Progenitor cell of endocrine pancreas (in vitro differentiated cells): ENCODE measurements around the gene BMP5. TPM values are rescaled to one million over a fixed set of nuclear protein-coding genes. Genes with fewer than 3 reads are reported as not detected.

Experiments used
- DNase-seq: peaks from one replicate; pipeline ENCODE4 v3.0.0; 2021; ENCODE audit warnings: low spot score; ENCODE audit not compliant: unreplicated experiment
- H3K27ac Mint-ChIP-seq: 2 replicates; pipeline ENCODE4 v1.8.0; 2021; ENCODE audit warnings: mild to moderate bottlenecking, moderate library complexity, mixed read lengths
- H3K27me3 Mint-ChIP-seq: 2 replicates; pipeline ENCODE4 v1.8.0; 2021; ENCODE audit warnings: mixed read lengths
- H3K36me3 Mint-ChIP-seq: 2 replicates; pipeline ENCODE4 v1.8.0; 2022; ENCODE audit warnings: mixed read lengths; ENCODE audit not compliant: insufficient read depth
- H3K4me1 Mint-ChIP-seq: 2 replicates; pipeline ENCODE4 v1.8.0; 2021; ENCODE audit warnings: low read depth, mixed read lengths
- H3K4me3 Mint-ChIP-seq: 2 replicates; pipeline ENCODE4 v1.8.0; 2021; ENCODE audit warnings: low read depth, mild to moderate bottlenecking, moderate library complexity, mixed read lengths
- H3K9me3 Mint-ChIP-seq: 2 replicates; pipeline ENCODE4 v1.8.0; 2021; ENCODE audit warnings: low read depth, mixed read lengths
- CTCF ChIP-seq: fragments of 200-600 bp; sonication (generic); IDR thresholded peaks from one replicate; pipeline ENCODE4 v1.5.0; 2021; ENCODE audit warnings: antibody characterized with exemption, mild to moderate bottlenecking; ENCODE audit not compliant: unreplicated experiment
- total RNA-seq: library from RNA; stranded (reverse); gene quantifications from 2 replicates; pipeline ENCODE4 v1.2.1, GENCODE V29; 2021

BMP5 gene
- total RNA-seq, 1 donor from 2014 or later: 0.91 TPM

GRCh38 chr6:55774286-55775028 is 100.9 kb downstream of the BMP5 start:
- H3K27me3 Mint-ChIP-seq: no peaks in the 10 kb centered on the region
- no peak overlapping the region for H3K4me3 Mint-ChIP-seq
- H3K36me3 Mint-ChIP-seq: no peaks in the 10 kb centered on the region
- no peaks in the 10 kb centered on the region for H3K4me1 Mint-ChIP-seq
- no peak for TF ChIP-seq CTCF
- DNase-seq: no peak
- no peak overlapping the region for H3K27ac Mint-ChIP-seq
- no peaks in the 10 kb centered on the region for H3K9me3 Mint-ChIP-seq

GRCh38 chr6:55773620-55774216 is 101.7 kb downstream of the BMP5 start:
- no peaks in the 10 kb centered on the region for H3K4me1 Mint-ChIP-seq
- TF ChIP-seq CTCF: no peak
- H3K27ac Mint-ChIP-seq: no peak overlapping the region
- DNase-seq: no peak
- no peak overlapping the region for H3K4me3 Mint-ChIP-seq
- no peaks in the 10 kb centered on the region for H3K9me3 Mint-ChIP-seq
- H3K36me3 Mint-ChIP-seq: no peaks in the 10 kb centered on the region
- H3K27me3 Mint-ChIP-seq: no peaks in the 10 kb centered on the region

- Mint-ChIP-seq H3K4me3 (no peak overlapping the region), H3K27me3 (no peaks in the 10 kb centered on the region), H3K36me3 (no peaks in the 10 kb centered on the region), H3K27ac (no peak overlapping the region), H3K9me3 (no peaks in the 10 kb centered on the region), H3K4me1 (no peaks in the 10 kb centered on the region)
- DNase-seq: no peak
- no peak for TF ChIP-seq CTCF
Measured at GRCh38 chr6:55772730-55773129, 102.7 kb downstream of the BMP5 start.

- no peak for DNase-seq
- H3K4me1 Mint-ChIP-seq: peaks cover 2% of the 10 kb centered on the region
Measured at GRCh38 chr6:55759536-55759935, 115.9 kb downstream of the BMP5 start.

More at GRCh38 chr6:55759536-55759935, 115.9 kb downstream of the BMP5 start:
- Mint-ChIP-seq H3K36me3 (no peaks in the 10 kb centered on the region), H3K9me3 (no peaks in the 10 kb centered on the region), H3K4me3 (no peak overlapping the region), H3K27me3 (no peaks in the 10 kb centered on the region), H3K27ac (no peak overlapping the region)
- no peak for TF ChIP-seq CTCF
